HS-5 (cell line): Measurements from ENCODE around the gene MSH6.
"Not testable (repeated sequence)": the region's sequence is repeated elsewhere in the genome, so short reads cannot be mapped to it uniquely, and the experiment has no call there.

Experiments used
- DNase-seq: peaks from one replicate; pipeline ENCODE4 v3.0.0-alpha.2; 2012; ENCODE audit warnings: low read depth

Gene MSH6

GRCh38 chr2:47843407-47843806 is 60.5 kb downstream of the MSH6 start:
- DNase-seq = no peak

DNA sequence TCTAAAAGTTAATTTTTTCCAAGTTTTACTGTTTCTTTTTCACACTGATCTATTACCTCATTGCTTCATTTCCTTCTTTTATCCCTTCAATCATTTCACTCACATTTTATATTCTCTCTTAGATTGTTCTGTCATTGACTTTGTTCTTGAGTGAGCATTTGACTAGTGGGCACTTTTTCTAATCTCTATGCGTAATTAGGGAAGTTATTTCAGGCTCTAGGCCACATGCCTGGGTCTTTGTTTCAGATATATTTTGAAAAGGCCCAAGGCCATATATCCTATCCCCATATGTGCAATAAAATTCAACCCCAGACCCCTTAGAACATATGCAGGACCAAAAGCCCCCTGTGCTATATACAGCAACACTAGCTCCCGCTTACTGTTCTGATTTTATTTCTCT is 61.2 kb downstream of the MSH6 start:
- no peak for DNase-seq

DNA sequence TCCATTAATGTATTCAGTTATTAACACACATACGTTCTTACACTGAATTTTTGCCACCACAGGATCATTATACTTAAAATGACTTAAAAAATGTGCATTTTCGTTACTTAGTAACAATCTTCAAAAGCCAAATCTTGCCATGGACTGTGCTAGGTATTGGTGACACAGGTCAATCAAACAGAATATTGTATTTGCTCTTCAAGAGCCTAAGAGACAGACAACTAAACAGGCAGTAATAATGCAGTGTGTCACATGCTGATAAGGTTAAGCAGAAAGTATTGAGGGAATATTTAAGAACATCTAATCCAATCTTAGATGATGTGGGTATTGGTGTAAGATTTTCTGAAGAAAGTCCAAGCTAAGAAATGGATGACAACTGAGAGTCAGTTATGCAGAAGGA is 66.4 kb downstream of the MSH6 start:
- DNase-seq = no peak

DNA sequence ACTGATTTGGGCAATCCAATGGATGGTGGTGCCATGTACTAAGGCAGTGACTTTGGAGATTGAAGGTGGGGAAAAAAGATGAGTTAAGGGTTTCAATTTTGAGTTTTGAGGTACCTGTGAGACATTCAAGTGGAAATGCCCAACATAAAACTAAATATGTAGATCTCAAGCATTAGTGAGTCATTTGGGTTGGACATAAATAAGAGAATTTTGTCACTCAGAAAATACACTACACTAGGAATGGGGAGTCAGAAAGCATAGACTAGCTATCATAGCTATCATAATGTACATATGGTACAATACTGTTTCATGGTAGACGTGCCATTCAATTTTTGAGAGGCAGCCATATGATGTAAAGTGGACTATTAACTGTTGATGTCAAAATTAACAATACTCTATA is 67.3 kb downstream of the MSH6 start:
- no peak for DNase-seq

DNA sequence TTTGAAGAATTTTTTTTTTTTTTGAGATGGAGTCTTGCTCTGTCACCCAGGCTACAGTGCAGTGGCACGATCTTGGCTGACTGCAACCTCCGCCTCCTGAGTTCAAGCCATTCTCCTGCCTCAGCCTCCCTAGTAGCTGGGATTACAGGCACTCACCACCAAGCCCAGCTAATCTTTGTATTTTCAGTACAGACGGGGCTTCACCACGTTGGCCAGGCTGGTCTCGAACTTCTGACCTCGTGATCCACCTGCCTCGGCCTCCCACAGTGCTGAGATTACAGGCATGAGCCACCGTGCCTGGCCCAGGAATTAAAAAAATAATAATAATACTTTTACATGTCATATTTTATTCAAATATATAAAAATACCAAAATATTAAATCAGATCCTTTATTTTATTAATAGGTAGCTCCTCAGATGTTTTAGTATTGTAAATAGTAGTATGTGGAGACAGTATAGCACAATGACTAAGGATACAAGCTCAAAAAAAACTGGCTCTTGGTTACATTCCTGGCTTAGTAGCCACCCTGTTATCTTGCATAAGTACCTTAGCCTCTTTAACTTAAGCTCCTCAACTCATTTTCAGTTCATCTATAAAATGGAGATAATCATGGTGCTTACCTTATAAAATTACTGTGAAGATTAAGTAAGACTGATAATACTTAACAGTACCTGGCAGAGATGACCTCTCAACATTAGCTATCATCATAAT is 70.3 kb downstream of the MSH6 start:
- DNase-seq = not testable (repeated sequence)
